BLaER1 treated with 17β-estradiol and CSF1 and Interleukin-3, amounts not matched to agents 10 nM and 100 nM (cell line): Measurements from ENCODE around the gene UBTF.

Experiments used
- H3K27ac ChIP-seq, 11 experiments: shearing (Covaris generic); formaldehyde crosslinking; 2 replicates each; pipeline ENCODE4 v1.8.1; 2022
- H3K27me3 ChIP-seq, 11 experiments: shearing (Covaris generic); formaldehyde crosslinking; 2 replicates each; pipeline ENCODE4 v1.8.1; 2022
- H3K36me3 ChIP-seq, 11 experiments: shearing (Covaris generic); formaldehyde crosslinking; 2 replicates each; pipeline ENCODE4 v1.8.1; 2022
- H3K4me1 ChIP-seq, 10 experiments: shearing (Covaris generic); formaldehyde crosslinking; 2 replicates each; pipeline ENCODE4 v1.8.1; 2022
- H3K4me2 ChIP-seq, 11 experiments: shearing (Covaris generic); formaldehyde crosslinking; 2 replicates each; pipeline ENCODE4 v1.8.1; 2022
- H3K4me3 ChIP-seq, 10 experiments: shearing (Covaris generic); formaldehyde crosslinking; 2 replicates each; pipeline ENCODE4 v1.8.1; 2022
- H3K9ac ChIP-seq, 11 experiments: shearing (Covaris generic); formaldehyde crosslinking; 2 replicates each; pipeline ENCODE4 v1.8.1; 2022
- H3K9me3 ChIP-seq, 11 experiments: shearing (Covaris generic); formaldehyde crosslinking; replicated peaks in 1 of 11; 2 replicates each; pipeline ENCODE4 v1.8.1; 2022
- H4K20me1 ChIP-seq, 11 experiments: shearing (Covaris generic); formaldehyde crosslinking; 2 replicates each; pipeline ENCODE4 v1.8.1; 2022
- Cebpa-rat ChIP-seq, 11 experiments: shearing (Covaris generic); IDR thresholded peaks; 2 replicates each; pipeline ENCODE4 v1.8.1; 2022

UBTF gene

GRCh38 chr17:44219616-44220212 is at the start of gene UBTF:
TSS of gene UBTF (minus strand) at chr17:44219675. CDS start at chr17:44218229, 1,446 bp downstream.
- no peak for TF ChIP-seq Cebpa-rat (IDR thresholded peaks at IDR 0.05)
- Histone ChIP-seq H3K27me3 (no peaks in the 10 kb centered on the region), H3K27ac (peak within 1 kb of the TSS; percentile 82 to 100 (median 99)), H3K9me3 (0 out of 22 replicates have a peak, but pooled peaks cover 0 to under 1% (median 0%) of the 10 kb centered on the region in 11 experiments), H3K36me3 (peaks cover 20 to 33% (median 27%) of the 10 kb centered on the region in 11 experiments), H4K20me1 (peaks cover 25 to 36% (median 34%) of the 10 kb centered on the region in 11 experiments; a peak in 17 of 22 replicates), H3K9ac (peak within 1 kb of the TSS; percentile 94 to 100 (median 99)), H3K4me3 (peak within 1 kb of the TSS; percentile 70 to 100 (median 98)), H3K4me2 (peak within 1 kb of the TSS; percentile 71 to 97 (median 91)), H3K4me1 (peaks cover 41 to 49% (median 46%) of the 10 kb centered on the region in 10 experiments)

GRCh38 chr17:44268709-44269534 is 49.4 kb upstream of the UBTF start:
- H3K4me3 ChIP-seq: no peak overlapping the region
- H3K9ac ChIP-seq: no peak overlapping the region
- H3K27me3 ChIP-seq: peaks cover 0 to 4% (median 0%) of the 10 kb centered on the region in 11 experiments; a peak in 1 of 22 replicates
- no peak for TF ChIP-seq Cebpa-rat (IDR thresholded peaks at IDR 0.05)
- H4K20me1 ChIP-seq: no peaks in the 10 kb centered on the region; a peak in 1 of 22 replicates
- no peaks in the 10 kb centered on the region for H3K36me3 ChIP-seq
- peak overlapping the region; percentile 6 to 98 (median 85); a peak in 15 of 22 replicates for H3K4me2 ChIP-seq
- H3K27ac ChIP-seq: no peak overlapping the region
- no peaks in the 10 kb centered on the region for H3K9me3 ChIP-seq
- H3K4me1 ChIP-seq: peaks cover 37 to 82% (median 67%) of the 10 kb centered on the region in 10 experiments

- no peak for TF ChIP-seq Cebpa-rat (IDR thresholded peaks at IDR 0.05)
- H3K27ac ChIP-seq: no peak within 1 kb of the TSS
- H4K20me1 ChIP-seq: no peaks in the 10 kb centered on the region; a peak in 1 of 22 replicates
- H3K4me3 ChIP-seq: no peak within 1 kb of the TSS
- peaks cover 0 to 4% (median 0%) of the 10 kb centered on the region in 11 experiments; a peak in 1 of 22 replicates for H3K27me3 ChIP-seq
- H3K9ac ChIP-seq: no peak within 1 kb of the TSS
- no peaks in the 10 kb centered on the region for H3K9me3 ChIP-seq
- peaks cover 30 to 80% (median 63%) of the 10 kb centered on the region in 10 experiments for H3K4me1 ChIP-seq
- H3K4me2 ChIP-seq: peak within 1 kb of the TSS in 6 of 11 experiments; percentile 23 to 92 (median 84); a peak in 5 of 22 replicates
- H3K36me3 ChIP-seq: no peaks in the 10 kb centered on the region
These were observed 48.5 kb upstream of the UBTF start, which contains the start of gene SLC4A1 for GRCh38 chr17:44267818-44268490. TSS of gene SLC4A1 (minus strand) at chr17:44268135. CDS start at chr17:44262866, 5,269 bp downstream.

- Histone ChIP-seq H3K36me3 (no peaks in the 10 kb centered on the region), H3K9ac (no peak overlapping the region), H3K9me3 (no peaks in the 10 kb centered on the region), H3K4me3 (no peak overlapping the region), H3K4me1 (peaks cover 21 to 71% (median 54%) of the 10 kb centered on the region in 10 experiments), H4K20me1 (no peaks in the 10 kb centered on the region; a peak in 1 of 22 replicates), H3K27me3 (peaks cover 0 to 4% (median 0%) of the 10 kb centered on the region in 11 experiments; a peak in 1 of 22 replicates), H3K27ac (no peak overlapping the region), H3K4me2 (no peak overlapping the region)
- TF ChIP-seq Cebpa-rat (IDR thresholded peaks at IDR 0.05): no peak
These were observed 47.6 kb upstream of the UBTF start for GRCh38 chr17:44267165-44267455.

- Histone ChIP-seq H3K36me3 (no peaks in the 10 kb centered on the region), H3K4me2 (peak overlapping the region in 8 of 11 experiments; percentile 4 to 65 (median 32); a peak in 10 of 22 replicates), H3K27ac (peak overlapping the region in 4 of 11 experiments; percentile 29 to 42 (median 38); a peak in 7 of 22 replicates), H4K20me1 (no peaks in the 10 kb centered on the region; a peak in 1 of 22 replicates), H3K4me3 (no peak overlapping the region), H3K27me3 (peaks cover 0 to under 1% (median 0%) of the 10 kb centered on the region in 11 experiments; a peak in 1 of 22 replicates), H3K4me1 (peaks cover 16 to 66% (median 49%) of the 10 kb centered on the region in 10 experiments), H3K9ac (peak overlapping the region in 1 of 11 experiments; percentile 19; a peak in 1 of 22 replicates), H3K9me3 (no peaks in the 10 kb centered on the region)
- no peak for TF ChIP-seq Cebpa-rat (IDR thresholded peaks at IDR 0.05)
These were observed 47.1 kb upstream of the UBTF start for GRCh38 chr17:44266402-44267164.

- peaks cover 0 to 9% (median 0%) of the 10 kb centered on the region in 11 experiments; a peak in 1 of 22 replicates for H4K20me1 ChIP-seq
- peak overlapping the region in 7 of 11 experiments; percentile 7 to 26 (median 15); a peak in 7 of 22 replicates for H3K4me2 ChIP-seq
- no peak for TF ChIP-seq Cebpa-rat (IDR thresholded peaks at IDR 0.05)
- H3K9me3 ChIP-seq: no peaks in the 10 kb centered on the region
- H3K9ac ChIP-seq: no peak overlapping the region
- no peaks in the 10 kb centered on the region for H3K27me3 ChIP-seq
- H3K4me3 ChIP-seq: no peak overlapping the region
- H3K27ac ChIP-seq: no peak overlapping the region
- peaks cover 0 to 45% (median 29%) of the 10 kb centered on the region in 10 experiments; a peak in 16 of 20 replicates for H3K4me1 ChIP-seq
- H3K36me3 ChIP-seq: no peaks in the 10 kb centered on the region
These were observed 43.9 kb upstream of the UBTF start for GRCh38 chr17:44263345-44263902.

- no peak for TF ChIP-seq Cebpa-rat (IDR thresholded peaks at IDR 0.05)
- Histone ChIP-seq H3K4me3 (no peak overlapping the region), H3K9ac (no peak overlapping the region), H3K36me3 (no peaks in the 10 kb centered on the region), H4K20me1 (peaks cover 0 to 9% (median 0%) of the 10 kb centered on the region in 11 experiments; a peak in 1 of 22 replicates), H3K27ac (no peak overlapping the region), H3K4me2 (no peak overlapping the region), H3K9me3 (no peaks in the 10 kb centered on the region), H3K4me1 (peaks cover 0 to 45% (median 31%) of the 10 kb centered on the region in 10 experiments; a peak in 16 of 20 replicates), H3K27me3 (no peaks in the 10 kb centered on the region)
These were observed 43.3 kb upstream of the UBTF start for GRCh38 chr17:44262654-44263225.
